Placental epithelial cell (primary cell): ENCODE measurements around the gene KLRC2. TPM values are rescaled to one million over a fixed set of nuclear protein-coding genes. Genes with fewer than 3 reads are reported as not detected.

ENCODE experiments used
- total RNA-seq: library from RNA; depleted of rRNA; stranded (reverse); fragments of >200 nt; gene quantifications from 2 replicates; pipeline ENCODE4 v1.2.3, GENCODE V29; 2012

Gene KLRC2
- 1.6 TPM in 1 of 2 replicates, not detected in the other for total RNA-seq

DNA sequence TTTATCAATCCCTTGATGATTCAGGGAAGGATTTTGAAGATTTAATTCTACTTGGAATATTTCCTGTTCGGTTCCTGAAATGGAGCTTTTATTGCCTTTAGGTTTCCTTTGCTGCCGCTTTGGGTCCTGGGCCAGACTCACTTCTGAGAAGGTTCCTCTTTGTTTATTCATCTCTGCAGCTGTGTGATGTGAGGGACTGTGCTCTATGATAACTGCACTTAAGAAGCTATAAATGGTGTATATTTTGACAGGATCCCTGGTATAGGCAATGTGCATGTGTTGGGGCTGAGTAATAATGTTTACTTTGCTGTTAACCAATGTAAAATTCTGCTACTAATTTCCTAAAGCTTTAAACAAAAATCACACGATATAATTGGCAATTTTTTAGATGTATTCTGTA is at the start of gene KLRC2:
KLRC2 (minus strand) TSS at position 195 of the 400 bp plus-strand sequence; CDS start at position 171, 24 bp downstream.

DNA sequence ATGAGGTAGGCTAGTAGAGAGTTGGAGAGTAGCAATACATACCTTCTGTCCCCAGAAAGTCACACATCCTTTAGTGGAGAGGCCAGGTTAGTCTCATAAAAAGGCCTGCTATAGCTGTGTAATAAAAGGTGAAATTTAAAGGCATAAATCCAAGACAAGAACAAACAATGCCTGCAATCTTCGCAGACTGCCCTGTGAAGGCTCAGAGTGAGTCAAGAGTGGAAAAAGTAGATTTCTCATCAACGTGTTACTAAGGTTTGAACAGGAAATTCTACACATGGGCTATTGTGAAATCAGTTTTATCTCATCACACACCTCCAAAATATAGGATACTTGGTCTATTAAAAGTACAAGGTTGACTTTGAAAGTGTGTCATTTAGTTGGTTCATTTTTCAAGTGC is 17.3 kb upstream of the KLRC2 start, which contains the start of gene KLRC1:
KLRC1 (minus strand) TSS at position 222 of the 400 bp plus-strand sequence. CDS start 2,221 bp downstream, outside the sequence.

DNA sequence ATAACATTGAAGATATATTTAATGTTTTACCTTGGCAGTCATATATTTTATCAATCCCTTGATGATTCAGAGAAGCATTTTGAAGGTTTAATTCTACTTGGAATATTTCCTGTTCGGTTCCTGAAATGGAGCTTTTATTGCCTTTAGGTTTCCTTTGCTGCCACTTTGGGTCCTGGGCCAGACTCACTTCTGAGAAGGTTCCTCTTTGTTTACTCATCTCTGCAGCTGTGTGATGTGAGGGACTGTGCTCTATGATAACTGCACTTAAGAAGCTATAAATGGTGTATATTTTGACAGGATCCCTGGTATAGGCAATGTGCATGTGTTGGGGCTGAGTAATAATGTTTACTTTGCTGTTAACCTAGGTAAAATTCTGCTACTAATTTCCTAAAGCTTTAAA is 15.5 kb downstream of the KLRC2 start, which contains the start of gene KLRC3:
KLRC3 (minus strand) TSS at position 262 of the 400 bp plus-strand sequence; CDS start at position 217, 45 bp downstream.

DNA sequence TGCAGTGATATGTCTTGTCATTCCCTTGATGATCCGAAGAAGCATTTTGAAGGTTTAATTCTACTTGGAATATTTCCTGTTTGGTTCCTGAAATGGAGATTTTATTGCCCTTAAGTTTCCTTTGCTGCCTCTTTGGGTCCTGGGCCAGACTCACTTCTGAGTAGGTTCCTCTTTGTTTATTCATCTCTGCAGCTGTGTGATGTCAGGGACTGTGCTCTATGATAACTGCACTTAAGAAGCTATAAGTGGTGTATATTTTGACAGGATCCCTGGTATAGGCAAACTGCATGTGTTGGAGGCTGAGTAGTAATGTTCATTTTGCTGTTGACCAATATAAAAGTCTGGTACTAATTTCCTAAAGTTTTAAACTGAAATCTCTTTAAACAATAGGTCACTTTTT is 26.4 kb downstream of the KLRC2 start, which contains the start of gene KLRC4:
KLRC4 (minus strand) TSS at position 366 of the 400 bp plus-strand sequence; CDS start at position 184, 182 bp downstream.

DNA sequence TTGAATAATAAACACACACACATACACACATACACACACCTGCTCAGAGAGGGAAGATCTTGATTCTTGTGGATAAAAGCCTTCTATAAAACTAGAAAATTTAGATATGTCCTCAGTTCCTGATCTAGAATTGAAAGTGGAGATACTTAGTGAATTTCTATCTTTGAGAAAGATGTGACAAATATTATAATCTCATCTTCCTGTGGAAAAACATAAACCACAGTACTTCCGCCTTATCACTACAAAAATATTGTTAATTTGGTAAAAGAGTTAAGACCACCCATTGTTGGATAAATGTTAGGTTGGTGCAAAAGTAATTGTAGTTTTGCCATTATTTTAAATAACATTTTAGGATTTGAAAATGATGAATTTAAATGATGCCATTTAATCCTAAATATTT is 45.9 kb downstream of the KLRC2 start, which contains the start of gene KLRK1:
KLRK1 (minus strand) TSS at position 138 of the 400 bp plus-strand sequence. CDS start 1,231 bp downstream, outside the sequence.

Other genes starting within 250 kb of the KLRC2 start
- 66.9 and 115 TPM in 2 replicates for gene GABARAPL1, start 223.1 kb downstream of the KLRC2 start, total RNA-seq
- 0.43 and 1.6 TPM in 2 replicates for gene KLRD1, start 128.1 kb downstream of the KLRC2 start, total RNA-seq
- gene KLRK1, start 46.0 kb downstream of the KLRC2 start, total RNA-seq = 0.43 and 2.0 TPM in 2 replicates
- 1.2 TPM in 1 of 2 replicates, not detected in the other for gene KLRC4, start 26.3 kb downstream of the KLRC2 start, total RNA-seq
- gene KLRC3, start 15.4 kb downstream of the KLRC2 start, total RNA-seq = 0.33 and 1.2 TPM in 2 replicates
- gene KLRC1, start 17.4 kb upstream of the KLRC2 start, total RNA-seq = 0.39 TPM in 1 of 2 replicates, not detected in the other
- gene EIF2S3B, start 69.9 kb upstream of the KLRC2 start, total RNA-seq = 1.2 and 8.7 TPM in 2 replicates
- gene MAGOHB, start 177.6 kb upstream of the KLRC2 start, total RNA-seq = 12.5 and 20.0 TPM in 2 replicates
- 22.0 and 31.2 TPM in 2 replicates for gene STYK1, start 238.0 kb upstream of the KLRC2 start, total RNA-seq